HCT116 (cell line): ENCODE results near the gene ACBD3. TPM values are rescaled to one million over a fixed set of nuclear protein-coding genes. Genes with fewer than 3 reads are reported as not detected.

Experiments used
- ATAC-seq: fragments of 200-7000 bp; cut with Tn5 transposase; 2 replicates; pipeline ENCODE4 v1.9.1; 2020; ENCODE audit warnings: mild to moderate bottlenecking, moderate library complexity
- BruUV-seq: library from RNA; stranded (reverse); fragments of 400-500 nt; replicated peaks from 2 replicates; lab custom pipeline; 2021; lab: Mats Ljungman, UMichigan
- CTCF ChIA-PET: fragments of 300-600 bp; sonication (Branson Sonifier 250); formaldehyde crosslinking; loops from one replicate; lab custom pipeline; 2021; ENCODE audit warnings: antibody characterized with exemption; lab: Charles Lee
- POLR2A ChIA-PET: fragments of 300-600, 350-600 bp; sonication (Branson Sonifier 250); formaldehyde crosslinking; loops from one replicate; lab custom pipeline; 2021; ENCODE audit warnings: antibody characterized with exemption; lab: Charles Lee
- RAD21 ChIA-PET, 2 experiments: fragments of 300-600 bp; sonication (Branson Sonifier 250); formaldehyde crosslinking; loops; one replicate each; lab custom pipeline; 2023; ENCODE audit warnings: low total read pairs in 2 of 2; ENCODE audit not compliant: uncharacterized antibody in 2 of 2, unreplicated experiment in 2 of 2, low non-redundant PET in 1 of 2; lab: Charles Lee
- DNase-seq: peaks from one replicate; pipeline ENCODE4 v3.0.0-alpha.2; 2010; ENCODE audit warnings: low read depth, low spot score
- H2AFZ ChIP-seq: fragments of 200-600 bp; shearing (Covaris generic), sonication (generic); 2 replicates; pipeline ENCODE4 v1.6.1; 2017; ENCODE audit warnings: low read depth, mixed run types, mixed read lengths, antibody characterized with exemption, low read length; ENCODE audit not compliant: poor library complexity, severe bottlenecking
- H3K27ac ChIP-seq: 2 replicates; pipeline ENCODE4 v1.5.1; 2012; ENCODE audit warnings: low read depth, low read length
- H3K27me3 ChIP-seq: fragments of 200-600 bp; sonication (generic); 2 replicates; pipeline ENCODE4 v1.6.1; 2016; ENCODE audit warnings: mixed run types, low read length, mixed read lengths; ENCODE audit not compliant: insufficient read depth
- H3K36me3 ChIP-seq, 2 experiments: fragments of 200-500 bp in 1 of 2; fragments of 200-600 bp in 1 of 2; sonication (Bioruptor generic) in 1 of 2; sonication (generic) in 1 of 2; 2 replicates each; pipeline versions ENCODE4 v1.5.1 to v1.6.1; 2014 to 2016; ENCODE audit warnings: low read length in 2 of 2, inconsistent platforms in 1 of 2, mixed read lengths in 1 of 2, mixed run types in 1 of 2; ENCODE audit not compliant: insufficient read depth in 2 of 2, control insufficient read depth in 1 of 2
- H3K4me1 ChIP-seq, 2 experiments: fragments of 200-600 bp in 1 of 2; sonication (generic) in 1 of 2; 2 replicates each; pipeline versions ENCODE4 v1.5.1 to v1.6.1; 2012 to 2017; ENCODE audit warnings: low read length in 2 of 2, inconsistent platforms in 1 of 2, mild to moderate bottlenecking in 1 of 2, mixed read lengths in 1 of 2, mixed run types in 1 of 2, moderate library complexity in 1 of 2; ENCODE audit not compliant: insufficient read depth in 2 of 2, control insufficient read depth in 1 of 2
- H3K4me2 ChIP-seq: fragments of 200-600 bp; sonication (generic); 2 replicates; pipeline ENCODE4 v1.6.1; 2017; ENCODE audit warnings: mixed run types, low read length, mixed read lengths
- H3K4me3 ChIP-seq, 2 experiments: fragments of 200-600 bp in 1 of 2; sonication (generic) in 1 of 2; replicated peaks in 1 of 2; 2 replicates each; pipeline ENCODE4 v1.5.1; 2011 to 2016; ENCODE audit warnings: low read length in 2 of 2, control low read depth in 1 of 2, low read depth in 1 of 2, mild to moderate bottlenecking in 1 of 2, mixed read lengths in 1 of 2, mixed run types in 1 of 2
- H3K79me2 ChIP-seq: fragments of 200-600 bp; sonication (generic); 2 replicates; pipeline ENCODE4 v1.6.1; 2017; ENCODE audit warnings: mild to moderate bottlenecking, mixed run types, low read length, moderate library complexity, mixed read lengths; ENCODE audit not compliant: insufficient read depth
- H3K9ac ChIP-seq: fragments of 200-600 bp; sonication (generic); 2 replicates; pipeline ENCODE4 v1.6.1; 2016; ENCODE audit warnings: low read length, mixed read lengths
- H3K9me2 ChIP-seq: fragments of 200-600 bp; sonication (generic), shearing (Covaris generic); 2 replicates; pipeline ENCODE4 v1.6.1; 2017; ENCODE audit warnings: mixed run types, mild to moderate bottlenecking, moderate library complexity; ENCODE audit not compliant: insufficient read depth
- H3K9me3 ChIP-seq, 2 experiments: fragments of 200-500 bp in 1 of 2; fragments of 200-600 bp in 1 of 2; sonication (Bioruptor generic) in 1 of 2; sonication (generic) in 1 of 2; 2 replicates each; pipeline ENCODE4 v1.6.1; 2014 to 2017; ENCODE audit warnings: low read length in 2 of 2, mixed read lengths in 2 of 2, inconsistent platforms in 1 of 2, low read depth in 1 of 2, mild to moderate bottlenecking in 1 of 2, mixed run types in 1 of 2, moderate library complexity in 1 of 2; ENCODE audit not compliant: control insufficient read depth in 1 of 2, insufficient read depth in 1 of 2
- H4K20me1 ChIP-seq: fragments of 200-600 bp; sonication (generic), shearing (Covaris generic); 2 replicates; pipeline ENCODE4 v1.6.1; 2017; ENCODE audit warnings: mixed run types, mild to moderate bottlenecking, moderate library complexity; ENCODE audit not compliant: insufficient read depth
- CBX3 ChIP-seq: IDR thresholded peaks from 2 replicates; pipeline ENCODE4 v1.6.1; 2012; ENCODE audit warnings: low read depth
- CEBPB ChIP-seq: IDR thresholded peaks from 2 replicates; pipeline ENCODE4 v1.6.1; 2012; ENCODE audit warnings: low read depth
- EGR1 ChIP-seq: IDR thresholded peaks from 2 replicates; pipeline ENCODE4 v1.6.1; 2012; ENCODE audit warnings: low read depth
- EZH2 ChIP-seq: fragments of 200-600 bp; sonication (generic); IDR thresholded peaks from 2 replicates; pipeline ENCODE4 v1.6.1; 2017; ENCODE audit warnings: antibody characterized with exemption, mixed run types
- EZH2phosphoT487 ChIP-seq: fragments of 200-600 bp; IDR thresholded peaks from 2 replicates; pipeline ENCODE4 v1.6.1; 2018; ENCODE audit warnings: antibody characterized with exemption, borderline replicate concordance
- FOSL1 ChIP-seq: IDR thresholded peaks from 2 replicates; pipeline ENCODE4 v1.6.1; 2012; ENCODE audit warnings: low read depth
- JUND ChIP-seq: IDR thresholded peaks from 2 replicates; pipeline ENCODE4 v1.6.1; 2012
- POLR2AphosphoS5 ChIP-seq: IDR thresholded peaks from 2 replicates; pipeline ENCODE4 v1.6.1; 2011; ENCODE audit warnings: mild to moderate bottlenecking, low read depth, low read length, moderate library complexity
- RAD21 ChIP-seq: IDR thresholded peaks from 2 replicates; pipeline ENCODE4 v1.6.1; 2012; ENCODE audit warnings: low read depth, mild to moderate bottlenecking
- SIN3A ChIP-seq: IDR thresholded peaks from 2 replicates; pipeline ENCODE4 v1.6.1; 2012; ENCODE audit warnings: low read depth
- SRF ChIP-seq: IDR thresholded peaks from 2 replicates; pipeline ENCODE4 v1.6.1; 2012; ENCODE audit warnings: low read depth
- TCF7L2 ChIP-seq: IDR thresholded peaks from 2 replicates; pipeline ENCODE4 v1.7.0; 2011; ENCODE audit warnings: borderline replicate concordance, inconsistent platforms; ENCODE audit not compliant: insufficient read depth, insufficient read length; ENCODE audit errors: extremely low read depth
- YY1 ChIP-seq: IDR thresholded peaks from 2 replicates; pipeline ENCODE4 v1.6.1; 2011; ENCODE audit warnings: low read length, low read depth, moderate library complexity, mild to moderate bottlenecking; ENCODE audit not compliant: insufficient replicate concordance; ENCODE audit errors: extremely low read depth
- ZFX ChIP-seq: fragments of 450-650 bp; IDR thresholded peaks from 2 replicates; pipeline ENCODE4 v1.6.1; 2017
- ZNF274 ChIP-seq: fragments of 200-500 bp; sonication (Bioruptor generic); IDR thresholded peaks from 2 replicates; pipeline ENCODE4 v1.6.1; 2014; ENCODE audit warnings: mild to moderate bottlenecking, low read depth, low read length, inconsistent platforms
- intact Hi-C: fragments of 100-400 bp; cut with micrococcal nuclease; formaldehyde crosslinking; loops from 2 replicates; pipeline ENCODE4 v1.10.0; 2022
- total RNA-seq: library from RNA; stranded (reverse); gene quantifications from one replicate; pipeline ENCODE4 v1.2.1, GENCODE V29; 2021; ENCODE audit not compliant: unreplicated experiment
- TF ChIP-seq, protein P1 (sequence below): IDR thresholded peaks from 2 replicates; pipeline ENCODE4 v1.6.1; 2012; ENCODE audit warnings: low read depth
- TF ChIP-seq, protein P2 (sequence below): IDR thresholded peaks from 2 replicates; pipeline ENCODE4 v1.6.1; 2012
- TF ChIP-seq, protein P3 (sequence below), 3 experiments: fragments of 200-600 bp in 1 of 3; sonication (generic) in 1 of 3; IDR thresholded peaks in 2 of 3; conservative IDR thresholded peaks in 1 of 3; 2 replicates each; pipeline ENCODE4 v1.5.1; 2012 to 2017; ENCODE audit warnings: low read depth in 2 of 3, low read length in 2 of 3, antibody characterized with exemption in 1 of 3, borderline replicate concordance in 1 of 3, control low read depth in 1 of 3, mild to moderate bottlenecking in 1 of 3, mixed read lengths in 1 of 3, mixed run types in 1 of 3, moderate library complexity in 1 of 3; ENCODE audit not compliant: insufficient read depth in 1 of 3
- TF ChIP-seq, protein P4 (sequence below): IDR thresholded peaks from 2 replicates; pipeline ENCODE4 v1.6.1; 2012
- TF ChIP-seq, protein P5 (sequence below): IDR thresholded peaks from 2 replicates; pipeline ENCODE4 v1.6.1; 2011; ENCODE audit warnings: mild to moderate bottlenecking, low read length, moderate library complexity; ENCODE audit not compliant: insufficient replicate concordance; ENCODE audit errors: extremely low read depth

The ACBD3 gene
- total RNA-seq, 1 experiment from 2014 or later, result 29.6 TPM

DNA sequence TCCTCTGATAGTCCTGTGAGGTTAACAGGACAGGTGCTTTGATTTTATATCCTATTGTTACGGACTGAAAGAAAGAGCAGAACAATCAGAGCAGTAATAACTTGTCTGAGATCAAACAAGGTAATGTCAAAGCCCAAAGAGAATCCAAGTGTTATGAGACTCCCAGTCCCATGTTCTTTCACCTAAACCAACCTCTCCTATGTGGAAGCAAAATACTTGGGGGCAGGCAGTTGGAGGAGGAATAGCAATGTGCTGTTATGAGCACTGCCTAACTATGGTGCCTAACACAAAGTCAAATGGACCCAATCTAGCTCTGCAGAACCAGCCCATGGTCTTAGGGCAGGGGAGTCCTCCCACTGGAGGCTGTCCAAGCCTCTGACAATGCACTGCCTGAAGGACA lies 28.1 kb downstream of the ACBD3 start:
- no peak overlapping the region for H3K27ac ChIP-seq
- no peak overlapping the region for H3K9ac ChIP-seq
- no peaks in the 10 kb centered on the region for H3K9me2 ChIP-seq
- H3K79me2 ChIP-seq, result peaks cover 11% of the 10 kb centered on the region; the same call in 1 of the 2 replicates
- DNase-seq (no peak), ATAC-seq (no peak)
- H3K9me3 ChIP-seq, result no peaks in the 10 kb centered on the region
- CTCF ChIA-PET, result no interaction called here
- H3K4me3 ChIP-seq, result no peak overlapping the region
- BruUV-seq, result no TSS peak
- H3K4me1 ChIP-seq, result no peaks in the 10 kb centered on the region
- H3K36me3 ChIP-seq, result peaks cover 24 to 27% of the 10 kb centered on the region in 2 experiments
- no peaks in the 10 kb centered on the region for H4K20me1 ChIP-seq
- H3K27me3 ChIP-seq, result no peaks in the 10 kb centered on the region
- no peak for TF ChIP-seq EZH2phosphoT487
- no peak for TF ChIP-seq YY1
- TF ChIP-seq, protein P1, sequence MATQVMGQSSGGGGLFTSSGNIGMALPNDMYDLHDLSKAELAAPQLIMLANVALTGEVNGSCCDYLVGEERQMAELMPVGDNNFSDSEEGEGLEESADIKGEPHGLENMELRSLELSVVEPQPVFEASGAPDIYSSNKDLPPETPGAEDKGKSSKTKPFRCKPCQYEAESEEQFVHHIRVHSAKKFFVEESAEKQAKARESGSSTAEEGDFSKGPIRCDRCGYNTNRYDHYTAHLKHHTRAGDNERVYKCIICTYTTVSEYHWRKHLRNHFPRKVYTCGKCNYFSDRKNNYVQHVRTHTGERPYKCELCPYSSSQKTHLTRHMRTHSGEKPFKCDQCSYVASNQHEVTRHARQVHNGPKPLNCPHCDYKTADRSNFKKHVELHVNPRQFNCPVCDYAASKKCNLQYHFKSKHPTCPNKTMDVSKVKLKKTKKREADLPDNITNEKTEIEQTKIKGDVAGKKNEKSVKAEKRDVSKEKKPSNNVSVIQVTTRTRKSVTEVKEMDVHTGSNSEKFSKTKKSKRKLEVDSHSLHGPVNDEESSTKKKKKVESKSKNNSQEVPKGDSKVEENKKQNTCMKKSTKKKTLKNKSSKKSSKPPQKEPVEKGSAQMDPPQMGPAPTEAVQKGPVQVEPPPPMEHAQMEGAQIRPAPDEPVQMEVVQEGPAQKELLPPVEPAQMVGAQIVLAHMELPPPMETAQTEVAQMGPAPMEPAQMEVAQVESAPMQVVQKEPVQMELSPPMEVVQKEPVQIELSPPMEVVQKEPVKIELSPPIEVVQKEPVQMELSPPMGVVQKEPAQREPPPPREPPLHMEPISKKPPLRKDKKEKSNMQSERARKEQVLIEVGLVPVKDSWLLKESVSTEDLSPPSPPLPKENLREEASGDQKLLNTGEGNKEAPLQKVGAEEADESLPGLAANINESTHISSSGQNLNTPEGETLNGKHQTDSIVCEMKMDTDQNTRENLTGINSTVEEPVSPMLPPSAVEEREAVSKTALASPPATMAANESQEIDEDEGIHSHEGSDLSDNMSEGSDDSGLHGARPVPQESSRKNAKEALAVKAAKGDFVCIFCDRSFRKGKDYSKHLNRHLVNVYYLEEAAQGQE, result no peak
- no peak for TF ChIP-seq CEBPB
- no peak for TF ChIP-seq POLR2AphosphoS5
- TF ChIP-seq, protein P2, sequence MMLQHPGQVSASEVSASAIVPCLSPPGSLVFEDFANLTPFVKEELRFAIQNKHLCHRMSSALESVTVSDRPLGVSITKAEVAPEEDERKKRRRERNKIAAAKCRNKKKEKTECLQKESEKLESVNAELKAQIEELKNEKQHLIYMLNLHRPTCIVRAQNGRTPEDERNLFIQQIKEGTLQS, result no peak
- no peak for TF ChIP-seq FOSL1
- TF ChIP-seq, protein P3, sequence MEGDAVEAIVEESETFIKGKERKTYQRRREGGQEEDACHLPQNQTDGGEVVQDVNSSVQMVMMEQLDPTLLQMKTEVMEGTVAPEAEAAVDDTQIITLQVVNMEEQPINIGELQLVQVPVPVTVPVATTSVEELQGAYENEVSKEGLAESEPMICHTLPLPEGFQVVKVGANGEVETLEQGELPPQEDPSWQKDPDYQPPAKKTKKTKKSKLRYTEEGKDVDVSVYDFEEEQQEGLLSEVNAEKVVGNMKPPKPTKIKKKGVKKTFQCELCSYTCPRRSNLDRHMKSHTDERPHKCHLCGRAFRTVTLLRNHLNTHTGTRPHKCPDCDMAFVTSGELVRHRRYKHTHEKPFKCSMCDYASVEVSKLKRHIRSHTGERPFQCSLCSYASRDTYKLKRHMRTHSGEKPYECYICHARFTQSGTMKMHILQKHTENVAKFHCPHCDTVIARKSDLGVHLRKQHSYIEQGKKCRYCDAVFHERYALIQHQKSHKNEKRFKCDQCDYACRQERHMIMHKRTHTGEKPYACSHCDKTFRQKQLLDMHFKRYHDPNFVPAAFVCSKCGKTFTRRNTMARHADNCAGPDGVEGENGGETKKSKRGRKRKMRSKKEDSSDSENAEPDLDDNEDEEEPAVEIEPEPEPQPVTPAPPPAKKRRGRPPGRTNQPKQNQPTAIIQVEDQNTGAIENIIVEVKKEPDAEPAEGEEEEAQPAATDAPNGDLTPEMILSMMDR (IDR thresholded peaks at IDR 0.05 in 2 of 3, conservative IDR thresholded peaks at IDR 0.05 in 1 of 3; ENCODE audit: borderline replicate concordance in 1 of 3, insufficient read depth in 1 of 3, low read depth in 2 of 3, low read length in 2 of 3), result no peak
- TF ChIP-seq JUND, result no peak
- TF ChIP-seq SRF, result no peak
- no peak for TF ChIP-seq SIN3A
- TF ChIP-seq TCF7L2, result no peak
- TF ChIP-seq, protein P4, sequence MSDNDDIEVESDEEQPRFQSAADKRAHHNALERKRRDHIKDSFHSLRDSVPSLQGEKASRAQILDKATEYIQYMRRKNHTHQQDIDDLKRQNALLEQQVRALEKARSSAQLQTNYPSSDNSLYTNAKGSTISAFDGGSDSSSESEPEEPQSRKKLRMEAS, result no peak
- TF ChIP-seq EZH2, result no peak
- TF ChIP-seq CBX3, result no peak
- no peak for TF ChIP-seq EGR1
- no peak for TF ChIP-seq ZNF274
- no peak for TF ChIP-seq ZFX
- TF ChIP-seq, protein P5, sequence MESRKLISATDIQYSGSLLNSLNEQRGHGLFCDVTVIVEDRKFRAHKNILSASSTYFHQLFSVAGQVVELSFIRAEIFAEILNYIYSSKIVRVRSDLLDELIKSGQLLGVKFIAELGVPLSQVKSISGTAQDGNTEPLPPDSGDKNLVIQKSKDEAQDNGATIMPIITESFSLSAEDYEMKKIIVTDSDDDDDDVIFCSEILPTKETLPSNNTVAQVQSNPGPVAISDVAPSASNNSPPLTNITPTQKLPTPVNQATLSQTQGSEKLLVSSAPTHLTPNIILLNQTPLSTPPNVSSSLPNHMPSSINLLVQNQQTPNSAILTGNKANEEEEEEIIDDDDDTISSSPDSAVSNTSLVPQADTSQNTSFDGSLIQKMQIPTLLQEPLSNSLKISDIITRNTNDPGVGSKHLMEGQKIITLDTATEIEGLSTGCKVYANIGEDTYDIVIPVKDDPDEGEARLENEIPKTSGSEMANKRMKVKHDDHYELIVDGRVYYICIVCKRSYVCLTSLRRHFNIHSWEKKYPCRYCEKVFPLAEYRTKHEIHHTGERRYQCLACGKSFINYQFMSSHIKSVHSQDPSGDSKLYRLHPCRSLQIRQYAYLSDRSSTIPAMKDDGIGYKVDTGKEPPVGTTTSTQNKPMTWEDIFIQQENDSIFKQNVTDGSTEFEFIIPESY, result no peak
- TF ChIP-seq RAD21, result no peak
- RAD21 ChIA-PET, result no interaction called here
- no peak overlapping the region for H3K4me2 ChIP-seq
- intact Hi-C loops, result no loop called here
- H2AFZ ChIP-seq, result no peak overlapping the region
- POLR2A ChIA-PET, result no interaction called here
